Karpas-422 (cell line): ENCODE data around the gene RAET1E. TPM values are rescaled to one million over a fixed set of nuclear protein-coding genes. Genes with fewer than 3 reads are reported as not detected.
A peak's percentile ranks its signal among the peaks of the same experiment; 100 is the strongest.

Experiments
- DNase-seq: peaks from one replicate; pipeline ENCODE4 v3.0.0-alpha.2; 2015
- H2AFZ ChIP-seq: fragments of 200-600 bp; sonication (generic); 2 replicates; pipeline ENCODE4 v1.6.1; 2014; ENCODE audit warnings: antibody characterized with exemption, low read length, mixed read lengths
- H3K27ac ChIP-seq: fragments of 200-600 bp; sonication (generic); 2 replicates; pipeline ENCODE4 v1.5.1; 2014; ENCODE audit warnings: mild to moderate bottlenecking, low read length, moderate library complexity
- H3K27me3 ChIP-seq: fragments of 200-600 bp; sonication (generic); 2 replicates; pipeline ENCODE4 v1.6.1; 2014; ENCODE audit warnings: low read length, mixed read lengths
- H3K36me3 ChIP-seq: fragments of 200-600 bp; sonication (generic); 2 replicates; pipeline ENCODE4 v1.6.1; 2014; ENCODE audit warnings: low read length, mixed read lengths; ENCODE audit not compliant: insufficient read depth
- H3K4me1 ChIP-seq: fragments of 200-600 bp; sonication (generic); 2 replicates; pipeline ENCODE4 v1.6.1; 2014; ENCODE audit warnings: mild to moderate bottlenecking, low read length, mixed read lengths
- H3K4me2 ChIP-seq: fragments of 200-600 bp; sonication (generic); 2 replicates; pipeline ENCODE4 v1.6.1; 2014; ENCODE audit warnings: low read length, low read depth, mild to moderate bottlenecking; ENCODE audit not compliant: poor library complexity, severe bottlenecking
- H3K4me3 ChIP-seq: fragments of 200-600 bp; sonication (generic); 2 replicates; pipeline ENCODE4 v1.5.1; 2014; ENCODE audit warnings: mild to moderate bottlenecking, antibody characterized with exemption, low read length, mixed read lengths
- H3K79me2 ChIP-seq: fragments of 200-600 bp; sonication (generic); 2 replicates; pipeline ENCODE4 v1.6.1; 2014; ENCODE audit warnings: mild to moderate bottlenecking, low read length, mixed read lengths
- H3K9ac ChIP-seq: fragments of 200-600 bp; sonication (generic); 2 replicates; pipeline ENCODE4 v1.6.0; 2014; ENCODE audit warnings: low read length
- H3K9me2 ChIP-seq: fragments of 200-600 bp; sonication (generic), shearing (Covaris generic); replicated peaks from 2 replicates; pipeline ENCODE4 v1.6.0; 2014; ENCODE audit warnings: mild to moderate bottlenecking, low read length, moderate library complexity; ENCODE audit not compliant: insufficient read depth
- H3K9me3 ChIP-seq: fragments of 300-700, 200-600 bp; sonication (generic); 2 replicates; pipeline ENCODE4 v1.6.1; 2014; ENCODE audit warnings: low read length, mixed read lengths
- H4K20me1 ChIP-seq: fragments of 200-600 bp; sonication (generic); 2 replicates; pipeline ENCODE4 v1.6.1; 2014; ENCODE audit warnings: mild to moderate bottlenecking, antibody characterized with exemption, low read length, low read depth; ENCODE audit not compliant: insufficient read depth
- total RNA-seq: library from RNA; depleted of rRNA; stranded (reverse); fragments of >200 nt; shearing (Covaris generic); gene quantifications from 2 replicates; pipeline ENCODE4 v1.2.3, GENCODE V29; 2014; ENCODE audit warnings: low replicate concordance

RAET1E gene
- total RNA-seq, 1 experiment from 2014 or later: not detected

GRCh38 chr6:149888659-149889058, 9.3 kb downstream of the RAET1E start:
- no peaks in the 10 kb centered on the region for H3K79me2 ChIP-seq

GRCh38 chr6:149888093-149888492, 9.8 kb downstream of the RAET1E start:
- no peaks in the 10 kb centered on the region for H3K79me2 ChIP-seq

More at GRCh38 chr6:149888659-149889058, 9.3 kb downstream of the RAET1E start:
- H4K20me1 ChIP-seq: no peaks in the 10 kb centered on the region
- no peaks in the 10 kb centered on the region for H3K4me1 ChIP-seq
- H2AFZ ChIP-seq: no peak overlapping the region
- H3K9me2 ChIP-seq: no peaks in the 10 kb centered on the region
- H3K9me3 ChIP-seq: no peaks in the 10 kb centered on the region
- H3K27ac ChIP-seq: no peak overlapping the region
- no peaks in the 10 kb centered on the region for H3K27me3 ChIP-seq
- no peaks in the 10 kb centered on the region for H3K36me3 ChIP-seq
- H3K4me2 ChIP-seq: no peak overlapping the region
- H3K4me3 ChIP-seq: no peak overlapping the region
- DNase-seq: no peak
- no peak overlapping the region for H3K9ac ChIP-seq

GRCh38 chr6:149887343-149887742, 10.6 kb downstream of the RAET1E start:
- Histone ChIP-seq H3K4me1 (no peaks in the 10 kb centered on the region), H4K20me1 (no peaks in the 10 kb centered on the region), H3K27me3 (no peaks in the 10 kb centered on the region), H3K9me3 (no peaks in the 10 kb centered on the region), H3K4me3 (no peak overlapping the region), H3K36me3 (no peaks in the 10 kb centered on the region), H3K79me2 (no peaks in the 10 kb centered on the region), H3K4me2 (no peak overlapping the region), H3K9me2 (no peaks in the 10 kb centered on the region), H3K9ac (no peak overlapping the region), H2AFZ (no peak overlapping the region), H3K27ac (no peak overlapping the region)
- no peak for DNase-seq

More at GRCh38 chr6:149888093-149888492, 9.8 kb downstream of the RAET1E start:
- Histone ChIP-seq H3K4me1 (no peaks in the 10 kb centered on the region), H3K9me3 (no peaks in the 10 kb centered on the region), H2AFZ (no peak overlapping the region), H3K9ac (no peak overlapping the region), H4K20me1 (no peaks in the 10 kb centered on the region), H3K4me3 (no peak overlapping the region), H3K27ac (no peak overlapping the region), H3K9me2 (no peaks in the 10 kb centered on the region), H3K4me2 (no peak overlapping the region), H3K27me3 (no peaks in the 10 kb centered on the region), H3K36me3 (no peaks in the 10 kb centered on the region)
- no peak for DNase-seq

- Histone ChIP-seq H3K4me3 (no peak overlapping the region), H3K79me2 (no peaks in the 10 kb centered on the region), H3K4me2 (no peak overlapping the region), H3K4me1 (no peaks in the 10 kb centered on the region), H3K9me3 (no peaks in the 10 kb centered on the region), H3K27ac (no peak overlapping the region), H3K9me2 (no peaks in the 10 kb centered on the region), H4K20me1 (no peaks in the 10 kb centered on the region), H3K27me3 (no peaks in the 10 kb centered on the region), H3K9ac (no peak overlapping the region), H3K36me3 (no peaks in the 10 kb centered on the region), H2AFZ (no peak overlapping the region)
- no peak for DNase-seq
Observed at GRCh38 chr6:149885888-149886287, 12.0 kb downstream of the RAET1E start.

- H3K9me3 ChIP-seq: no peaks in the 10 kb centered on the region
- no peak overlapping the region for H3K4me2 ChIP-seq
- H3K9me2 ChIP-seq: no peaks in the 10 kb centered on the region
- no peak overlapping the region for H2AFZ ChIP-seq
- H4K20me1 ChIP-seq: no peaks in the 10 kb centered on the region
- no peak overlapping the region for H3K27ac ChIP-seq
- no peak overlapping the region for H3K9ac ChIP-seq
- H3K4me1 ChIP-seq: no peaks in the 10 kb centered on the region
- H3K36me3 ChIP-seq: no peaks in the 10 kb centered on the region
- DNase-seq: no peak
- H3K27me3 ChIP-seq: no peaks in the 10 kb centered on the region
- no peaks in the 10 kb centered on the region for H3K79me2 ChIP-seq
- no peak overlapping the region for H3K4me3 ChIP-seq
Observed at GRCh38 chr6:149884617-149885016, 13.3 kb downstream of the RAET1E start.

GRCh38 chr6:149884215-149884614, 13.7 kb downstream of the RAET1E start:
- no peaks in the 10 kb centered on the region for H4K20me1 ChIP-seq
- H3K4me3 ChIP-seq: no peak overlapping the region
- H3K27ac ChIP-seq: no peak overlapping the region
- H3K4me2 ChIP-seq: no peak overlapping the region
- no peaks in the 10 kb centered on the region for H3K9me2 ChIP-seq
- H3K9me3 ChIP-seq: no peaks in the 10 kb centered on the region
- no peaks in the 10 kb centered on the region for H3K27me3 ChIP-seq
- no peak overlapping the region for H3K9ac ChIP-seq
- H3K36me3 ChIP-seq: no peaks in the 10 kb centered on the region
- no peak for DNase-seq
- no peaks in the 10 kb centered on the region for H3K4me1 ChIP-seq
- H2AFZ ChIP-seq: no peak overlapping the region
- H3K79me2 ChIP-seq: no peaks in the 10 kb centered on the region

- Histone ChIP-seq H3K79me2 (no peaks in the 10 kb centered on the region), H3K4me3 (no peak overlapping the region), H2AFZ (no peak overlapping the region), H3K27ac (no peak overlapping the region), H4K20me1 (no peaks in the 10 kb centered on the region), H3K9me3 (no peaks in the 10 kb centered on the region), H3K27me3 (no peaks in the 10 kb centered on the region), H3K4me2 (no peak overlapping the region), H3K36me3 (no peaks in the 10 kb centered on the region), H3K9ac (no peak overlapping the region), H3K4me1 (no peaks in the 10 kb centered on the region), H3K9me2 (no peaks in the 10 kb centered on the region)
- peak; percentile 14 for DNase-seq
Observed at GRCh38 chr6:149881860-149882259, 16.1 kb downstream of the RAET1E start.

- H3K4me2 ChIP-seq: no peak overlapping the region
- DNase-seq: peak; percentile 1
- no peaks in the 10 kb centered on the region for H3K9me3 ChIP-seq
- H3K36me3 ChIP-seq: no peaks in the 10 kb centered on the region
- no peaks in the 10 kb centered on the region for H3K4me1 ChIP-seq
- no peaks in the 10 kb centered on the region for H3K9me2 ChIP-seq
- no peaks in the 10 kb centered on the region for H3K79me2 ChIP-seq
- no peak overlapping the region for H3K27ac ChIP-seq
- no peak overlapping the region for H3K4me3 ChIP-seq
- no peaks in the 10 kb centered on the region for H4K20me1 ChIP-seq
- no peak overlapping the region for H2AFZ ChIP-seq
- H3K9ac ChIP-seq: no peak overlapping the region
- no peaks in the 10 kb centered on the region for H3K27me3 ChIP-seq
Observed at GRCh38 chr6:149881066-149881766, 16.7 kb downstream of the RAET1E start.
